Epithelial cell of proximal tubule (primary cell): Measurements from ENCODE around the gene PARP12. TPM values are rescaled to one million over a fixed set of nuclear protein-coding genes. Genes with fewer than 3 reads are reported as not detected.

Experiments used
- DNase-seq: peaks from one replicate; pipeline ENCODE4 v3.0.0-alpha.2; 2011; ENCODE audit warnings: low read depth
- H3K4me3 ChIP-seq: 2 replicates; pipeline ENCODE4 v1.5.1; 2011; ENCODE audit warnings: low read depth, mild to moderate bottlenecking, low read length
- CTCF ChIP-seq: conservative IDR thresholded peaks from 2 replicates; pipeline ENCODE4 v1.5.1; 2012; ENCODE audit warnings: low read depth, mild to moderate bottlenecking, low read length
- total RNA-seq: library from RNA; depleted of rRNA; stranded (reverse); fragments of >200 nt; gene quantifications from 2 replicates; pipeline ENCODE4 v1.2.3, GENCODE V29; 2015

PARP12 gene
- total RNA-seq, 1 donor from 2014 or later = 20.9 TPM

- TF ChIP-seq CTCF = no peak
- no peak for DNase-seq
- no peak overlapping the region for H3K4me3 ChIP-seq
Observed at GRCh38 chr7:140013676-140014075, 49.1 kb downstream of the PARP12 start.

- TF ChIP-seq CTCF = no peak
- DNase-seq = no peak
- H3K4me3 ChIP-seq = no peak overlapping the region
Observed at GRCh38 chr7:140010194-140010895, 52.4 kb downstream of the PARP12 start.

- no peak overlapping the region for H3K4me3 ChIP-seq
- no peak for DNase-seq
- no peak for TF ChIP-seq CTCF
Observed at GRCh38 chr7:140009735-140010134, 53.0 kb downstream of the PARP12 start.

- no peak for DNase-seq
- no peak for TF ChIP-seq CTCF
- no peak overlapping the region for H3K4me3 ChIP-seq
Observed at GRCh38 chr7:140008755-140009610, 53.8 kb downstream of the PARP12 start.

- no peak overlapping the region for H3K4me3 ChIP-seq
- DNase-seq = no peak
- TF ChIP-seq CTCF = no peak
Observed at GRCh38 chr7:140007051-140007690, 55.6 kb downstream of the PARP12 start.

- TF ChIP-seq CTCF = no peak
- no peak for DNase-seq
- H3K4me3 ChIP-seq = no peak overlapping the region
Observed at GRCh38 chr7:140006600-140006999, 56.2 kb downstream of the PARP12 start.
